Naive B cell (primary cell): ENCODE results near the gene EVA1A. TPM values are rescaled to one million over a fixed set of nuclear protein-coding genes. Genes with fewer than 3 reads are reported as not detected.

ENCODE experiments used
- ATAC-seq, 2 donors: fragments of 150-1000 bp; cut with Tn5 transposase; 2 replicates each; pipeline ENCODE4 v1.10.0; 2021; ENCODE audit warnings: low read depth in 2 of 2, mild to moderate bottlenecking in 2 of 2, moderate library complexity in 2 of 2
- DNase-seq: peaks from one replicate; pipeline ENCODE4 v3.0.0; 2022
- H3K27ac Mint-ChIP-seq, 6 donors: one replicate each; pipeline ENCODE4 v1.8.0; 2020 to 2022; ENCODE audit warnings: mild to moderate bottlenecking in 6 of 6, mixed read lengths in 6 of 6, moderate library complexity in 5 of 6, inconsistent platforms in 2 of 6
- H3K27me3 Mint-ChIP-seq, 3 donors: one replicate each; pipeline ENCODE4 v1.8.0; 2021 to 2022; ENCODE audit warnings: mixed read lengths in 3 of 3, mild to moderate bottlenecking in 1 of 3
- H3K36me3 Mint-ChIP-seq, 2 donors: one replicate each; pipeline ENCODE4 v1.8.0; 2020 to 2022; ENCODE audit warnings: mixed read lengths in 2 of 2, inconsistent platforms in 1 of 2, mild to moderate bottlenecking in 1 of 2
- H3K4me1 Mint-ChIP-seq, 3 donors: one replicate each; pipeline ENCODE4 v1.8.0; 2020 to 2022; ENCODE audit warnings: mixed read lengths in 3 of 3, inconsistent platforms in 1 of 3, mild to moderate bottlenecking in 1 of 3, moderate library complexity in 1 of 3
- H3K4me3 Mint-ChIP-seq, 8 donors: one replicate each; pipeline ENCODE4 v1.8.0; 2020 to 2022; ENCODE audit warnings: mild to moderate bottlenecking in 8 of 8, mixed read lengths in 8 of 8, moderate library complexity in 8 of 8, inconsistent platforms in 2 of 8
- H3K9me3 Mint-ChIP-seq, 7 donors: one replicate each; pipeline ENCODE4 v1.8.0; 2020 to 2022; ENCODE audit warnings: mixed read lengths in 7 of 7, mild to moderate bottlenecking in 5 of 7, inconsistent platforms in 2 of 7, moderate library complexity in 1 of 7
- polyA plus RNA-seq, 6 donors: library from polyadenylated mRNA; unstranded; fragments of 300-500 nt; fragmentation: Illumina TruSeq; gene quantifications; one replicate each; pipeline ENCODE4 v1.2.3, GENCODE V29; 2021; ENCODE audit warnings: low read depth in 6 of 6

EVA1A gene
- polyA plus RNA-seq, 6 donors from 2014 or later = 0.27 TPM; not detected in 5

DNA sequence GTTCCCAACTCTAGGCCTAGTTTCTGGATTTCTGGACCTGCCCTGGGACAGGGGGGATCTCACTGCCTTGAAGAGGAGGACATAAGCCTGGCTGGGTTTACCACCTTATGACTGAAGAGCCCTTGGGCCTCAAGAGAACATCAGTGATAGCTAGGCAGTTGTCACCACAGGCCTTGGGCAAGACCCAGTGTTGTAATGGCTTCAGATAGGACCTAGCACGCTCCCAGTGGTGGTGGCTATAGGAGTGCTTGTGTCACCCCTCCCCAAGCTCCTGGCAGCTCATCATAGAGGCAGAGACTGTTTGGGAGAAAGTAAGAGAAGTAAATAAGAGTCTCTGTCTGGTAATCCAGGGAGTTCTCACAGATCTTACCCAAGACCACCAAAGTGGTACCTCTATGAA lies 19.4 kb upstream of the EVA1A start:
- Mint-ChIP-seq H3K9me3 (peaks cover 2 to 24% (median 6%) of the 10 kb centered on the region in 7 donors), H3K27me3 (peaks cover 24 to 59% (median 27%) of the 10 kb centered on the region in 3 donors), H3K36me3 (peaks cover 0 to 5% of the 10 kb centered on the region in 2 donors), H3K4me3 (no peak overlapping the region), H3K4me1 (no peaks in the 10 kb centered on the region), H3K27ac (no peak overlapping the region)
- DNase-seq (no peak), ATAC-seq (no peak)

DNA sequence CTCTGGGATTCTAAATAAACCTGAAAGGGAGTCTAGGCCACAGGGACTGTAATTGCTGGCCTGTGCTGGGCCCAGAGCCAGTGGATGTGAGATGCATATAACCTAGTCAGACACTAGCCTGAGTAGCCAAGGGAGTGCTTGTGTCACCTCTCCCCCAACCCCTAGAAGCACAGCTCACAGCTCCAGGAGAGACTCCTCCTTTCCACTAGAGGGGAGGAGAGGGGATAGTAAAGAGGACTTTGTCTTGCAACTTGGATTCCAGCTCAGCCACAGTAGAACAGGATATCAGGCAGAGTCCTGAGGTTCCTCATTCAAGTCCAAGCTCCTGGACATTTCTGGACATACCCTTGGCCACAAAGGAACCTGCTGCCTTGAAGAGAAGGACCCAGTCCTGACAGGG lies 18.4 kb upstream of the EVA1A start:
- H3K9me3 Mint-ChIP-seq = peaks cover 3 to 27% (median 12%) of the 10 kb centered on the region in 7 donors
- H3K4me1 Mint-ChIP-seq = no peaks in the 10 kb centered on the region
- H3K36me3 Mint-ChIP-seq = peaks cover 0 to 5% of the 10 kb centered on the region in 2 donors
- no peak overlapping the region for H3K27ac Mint-ChIP-seq
- H3K27me3 Mint-ChIP-seq = peaks cover 21 to 60% (median 27%) of the 10 kb centered on the region in 3 donors
- no peak for DNase-seq
- no peak overlapping the region for H3K4me3 Mint-ChIP-seq
- no peak for ATAC-seq

DNA sequence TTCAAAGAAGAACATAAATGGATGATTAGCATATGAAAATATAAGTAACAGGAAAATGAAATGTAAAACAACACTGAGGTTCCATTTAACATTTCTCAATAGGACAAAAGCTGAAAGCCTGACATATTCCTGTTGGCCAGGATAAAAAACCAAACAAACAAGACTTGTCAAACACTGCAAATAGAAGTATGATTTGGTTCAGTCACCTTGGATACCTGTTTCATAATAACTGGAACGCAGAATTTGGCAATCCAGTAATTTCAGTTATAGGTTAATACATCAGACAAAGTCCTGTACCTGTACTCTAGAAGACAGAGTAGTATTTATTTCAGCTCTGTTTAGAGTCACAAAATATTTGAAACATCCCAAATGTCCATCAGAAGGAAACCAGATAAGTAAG lies 16.5 kb upstream of the EVA1A start:
- H3K36me3 Mint-ChIP-seq = peaks cover 0 to 5% of the 10 kb centered on the region in 2 donors
- H3K4me3 Mint-ChIP-seq = no peak overlapping the region
- no peak for DNase-seq
- peaks cover 26 to 53% (median 30%) of the 10 kb centered on the region in 3 donors for H3K27me3 Mint-ChIP-seq
- H3K9me3 Mint-ChIP-seq = peaks cover 3 to 17% (median 13%) of the 10 kb centered on the region in 7 donors
- H3K27ac Mint-ChIP-seq = no peak overlapping the region
- H3K4me1 Mint-ChIP-seq = no peaks in the 10 kb centered on the region
- ATAC-seq = no peak

DNA sequence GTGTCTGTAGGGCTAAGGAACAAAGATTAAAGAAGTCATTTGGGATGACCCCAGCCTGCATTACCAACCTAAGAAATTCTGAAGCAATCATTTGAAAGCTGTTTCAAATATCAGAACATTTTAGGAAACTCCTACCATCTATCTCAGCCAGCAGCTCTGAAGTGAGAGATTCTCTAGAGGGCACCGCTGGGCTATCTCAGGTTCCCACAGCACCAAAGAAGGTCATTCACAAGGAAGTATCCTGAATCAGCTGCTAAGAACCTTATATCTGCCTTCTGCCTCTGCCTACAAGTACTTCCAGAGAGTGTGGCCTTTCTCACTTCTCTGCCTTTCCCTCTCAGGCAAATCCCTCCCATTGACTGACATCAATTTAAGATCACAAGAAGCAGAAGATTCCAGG lies 13.4 kb upstream of the EVA1A start:
- no peak overlapping the region for H3K4me3 Mint-ChIP-seq
- H3K36me3 Mint-ChIP-seq = peaks cover 0 to 11% of the 10 kb centered on the region in 2 donors
- ATAC-seq (no peak), DNase-seq (no peak)
- H3K4me1 Mint-ChIP-seq = no peaks in the 10 kb centered on the region
- peaks cover 3 to 20% (median 8%) of the 10 kb centered on the region in 7 donors for H3K9me3 Mint-ChIP-seq
- H3K27me3 Mint-ChIP-seq = peaks cover 33 to 55% (median 40%) of the 10 kb centered on the region in 3 donors
- no peak overlapping the region for H3K27ac Mint-ChIP-seq

DNA sequence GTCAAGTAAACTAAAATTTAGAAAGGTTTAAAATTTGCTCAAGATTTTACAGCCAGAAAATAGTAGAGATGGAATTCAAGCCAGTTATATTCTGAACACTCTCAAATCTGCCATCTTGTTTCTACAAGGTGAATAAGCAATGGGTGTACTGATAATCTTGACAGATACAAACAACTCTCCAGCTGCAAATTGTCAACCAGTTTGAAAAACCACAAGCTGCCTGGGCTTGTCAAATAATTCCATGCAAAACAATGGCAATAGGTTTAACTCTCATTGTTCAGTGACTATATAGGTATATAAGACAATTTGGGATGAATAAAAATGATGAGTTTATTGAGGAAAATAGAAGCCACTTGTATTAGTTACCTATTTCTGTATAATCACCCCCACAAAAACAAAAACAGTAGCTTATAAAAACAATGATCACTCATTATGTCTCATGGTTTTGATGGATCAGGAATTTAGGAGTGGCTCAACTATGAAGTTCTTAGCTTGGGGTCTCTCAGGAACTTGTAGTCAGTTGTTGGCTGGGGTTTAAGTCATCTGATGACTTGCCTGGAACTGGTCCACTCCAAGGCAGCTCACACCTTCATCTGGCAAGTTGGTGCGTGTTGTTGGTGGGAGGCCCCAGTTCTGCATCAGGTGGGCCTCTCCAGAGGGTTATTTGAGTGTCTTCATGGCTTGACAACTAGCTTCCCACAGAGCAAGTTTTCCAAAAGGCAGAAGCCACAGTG lies 12.6 kb upstream of the EVA1A start:
- ATAC-seq = no peak
- Mint-ChIP-seq H3K27me3 (peaks cover 40 to 62% (median 41%) of the 10 kb centered on the region in 3 donors), H3K4me3 (no peak overlapping the region)

DNA sequence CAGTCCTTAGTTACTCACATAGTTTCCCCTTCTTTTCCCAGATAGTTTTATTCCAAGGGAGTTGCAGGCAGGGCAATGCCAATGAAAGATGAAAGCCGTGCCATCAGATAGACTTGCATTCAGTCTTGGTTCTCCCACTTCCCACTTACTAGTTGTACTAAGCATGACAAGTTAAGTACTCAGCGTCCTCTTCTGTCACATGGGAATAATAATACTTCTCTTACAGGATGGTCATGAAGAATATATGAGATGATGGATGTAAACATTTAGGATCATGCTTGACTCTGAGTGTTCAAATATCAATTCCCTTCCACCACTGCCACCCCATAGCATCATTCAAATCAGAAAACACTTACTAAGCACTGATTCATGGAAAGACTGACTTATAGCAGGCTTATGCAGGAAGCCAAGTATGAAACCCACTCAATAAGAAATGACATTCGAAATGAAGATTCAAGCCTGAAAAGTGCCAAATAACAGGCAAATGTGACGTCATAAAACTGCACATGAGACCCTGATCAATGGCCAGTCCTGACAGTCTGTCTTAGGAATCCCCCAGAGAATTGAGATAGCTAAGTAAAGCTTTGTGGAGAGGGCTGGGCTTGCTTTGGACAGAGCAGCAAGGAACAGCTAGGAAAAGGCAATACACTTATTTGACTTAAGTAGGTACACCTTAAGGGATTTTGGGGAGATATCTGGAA lies 11.1 kb upstream of the EVA1A start:
- Mint-ChIP-seq H3K27ac (no peak overlapping the region), H3K36me3 (peaks cover 0 to 13% of the 10 kb centered on the region in 2 donors), H3K4me3 (no peak overlapping the region), H3K9me3 (peaks cover 3 to 21% (median 8%) of the 10 kb centered on the region in 7 donors), H3K4me1 (no peaks in the 10 kb centered on the region), H3K27me3 (peaks cover 42 to 62% (median 46%) of the 10 kb centered on the region in 3 donors)
- ATAC-seq (no peak), DNase-seq (no peak)

More for the DNA sequence above, 12.6 kb upstream of the EVA1A start:
- Mint-ChIP-seq H3K36me3 (peaks cover 0 to 13% of the 10 kb centered on the region in 2 donors), H3K9me3 (peaks cover 3 to 21% (median 8%) of the 10 kb centered on the region in 7 donors), H3K4me1 (no peaks in the 10 kb centered on the region), H3K27ac (no peak overlapping the region)
- no peak for DNase-seq

DNA sequence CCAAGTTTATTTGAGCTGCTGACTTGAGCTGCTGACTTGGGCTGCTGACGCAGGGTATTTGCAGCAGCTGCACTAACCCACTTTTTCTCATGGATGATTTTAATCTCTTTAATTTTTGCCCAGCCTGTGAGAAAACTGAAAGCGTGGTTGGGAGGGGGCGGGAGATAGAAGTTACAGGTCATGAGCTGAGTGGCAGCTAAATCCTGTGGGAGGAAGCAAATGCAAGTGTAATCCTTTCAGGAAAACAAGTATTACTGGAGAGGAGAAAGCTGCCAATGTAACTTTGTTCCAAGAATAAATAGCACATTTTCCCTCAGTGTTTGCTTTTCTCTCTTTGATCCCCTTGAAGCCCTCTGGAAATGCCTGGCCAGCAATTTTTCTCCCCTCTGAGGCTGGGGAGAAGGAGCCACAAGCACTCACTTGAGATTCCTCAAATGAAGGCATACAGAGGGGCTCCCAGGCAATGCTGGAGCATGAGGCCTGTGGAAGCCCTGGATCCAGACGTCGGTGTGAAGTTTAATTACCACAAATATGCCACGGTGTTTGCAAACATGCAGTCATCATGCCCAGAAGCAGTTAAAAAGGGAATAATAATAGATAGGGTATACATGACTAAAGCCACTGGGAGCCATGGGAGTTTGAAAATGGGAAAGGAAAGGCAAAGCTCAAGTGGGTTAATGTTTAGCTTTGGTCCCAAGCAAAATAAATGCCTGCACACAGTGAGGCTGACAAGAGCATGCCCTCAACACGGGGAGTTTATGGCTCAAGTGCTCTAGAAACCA lies 10.4 kb upstream of the EVA1A start:
- Mint-ChIP-seq H3K4me1 (no peaks in the 10 kb centered on the region), H3K9me3 (peaks cover 3 to 19% (median 7%) of the 10 kb centered on the region in 7 donors), H3K27ac (no peak overlapping the region), H3K36me3 (peaks cover 0 to 13% of the 10 kb centered on the region in 2 donors), H3K4me3 (no peak overlapping the region), H3K27me3 (peaks cover 43 to 56% (median 43%) of the 10 kb centered on the region in 3 donors)
- ATAC-seq (no peak), DNase-seq (no peak)

DNA sequence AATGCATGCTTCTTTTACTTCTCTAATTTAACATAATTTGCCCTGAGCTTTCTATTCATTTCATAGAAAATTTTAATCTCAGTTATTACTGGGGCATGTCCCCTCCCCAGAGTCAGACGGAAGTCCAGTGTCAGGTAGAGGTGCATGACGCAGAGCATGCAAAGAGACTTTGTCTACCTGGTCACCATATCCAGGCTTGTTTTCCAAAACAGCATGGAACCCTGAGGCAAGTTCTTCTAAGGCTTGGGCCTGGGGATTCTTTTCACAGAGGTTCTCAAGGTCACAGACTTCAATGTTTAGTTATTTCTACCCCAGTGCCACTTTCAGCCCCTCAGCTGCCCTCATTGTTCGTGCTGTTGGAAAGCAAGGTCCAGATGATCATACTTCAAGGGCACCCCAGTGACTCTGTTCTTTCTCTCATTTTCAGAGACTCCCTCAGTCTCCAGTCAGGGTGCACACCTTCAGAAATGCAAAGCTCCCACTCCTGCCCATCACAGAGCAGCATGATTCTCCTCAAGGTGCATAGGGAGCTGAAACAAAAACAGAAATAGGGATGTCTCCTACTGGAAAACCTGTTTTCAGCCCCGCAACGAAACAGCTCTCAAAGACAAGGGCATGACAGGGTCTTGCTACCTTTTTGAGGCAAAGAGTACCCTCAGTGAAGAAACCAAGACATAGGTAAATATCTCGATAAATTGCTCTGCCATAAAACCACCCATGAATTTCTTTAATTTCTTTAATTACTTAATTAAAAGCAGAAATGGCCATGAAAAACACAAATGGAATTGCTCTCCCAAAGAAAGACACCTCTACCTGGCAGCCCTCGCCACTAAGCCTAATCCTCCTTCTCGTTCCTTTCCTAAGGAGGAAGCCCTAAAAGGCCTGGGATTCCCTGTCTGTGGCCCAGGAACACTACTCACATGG lies 9.5 kb upstream of the EVA1A start:
- H3K36me3 Mint-ChIP-seq = peaks cover 0 to 13% of the 10 kb centered on the region in 2 donors
- no peak overlapping the region for H3K27ac Mint-ChIP-seq
- no peak for DNase-seq
- no peaks in the 10 kb centered on the region for H3K4me1 Mint-ChIP-seq
- H3K27me3 Mint-ChIP-seq = peaks cover 45 to 58% (median 51%) of the 10 kb centered on the region in 3 donors
- peaks cover 0 to 17% (median 7%) of the 10 kb centered on the region in 7 donors for H3K9me3 Mint-ChIP-seq
- no peak for ATAC-seq
- no peak overlapping the region for H3K4me3 Mint-ChIP-seq

DNA sequence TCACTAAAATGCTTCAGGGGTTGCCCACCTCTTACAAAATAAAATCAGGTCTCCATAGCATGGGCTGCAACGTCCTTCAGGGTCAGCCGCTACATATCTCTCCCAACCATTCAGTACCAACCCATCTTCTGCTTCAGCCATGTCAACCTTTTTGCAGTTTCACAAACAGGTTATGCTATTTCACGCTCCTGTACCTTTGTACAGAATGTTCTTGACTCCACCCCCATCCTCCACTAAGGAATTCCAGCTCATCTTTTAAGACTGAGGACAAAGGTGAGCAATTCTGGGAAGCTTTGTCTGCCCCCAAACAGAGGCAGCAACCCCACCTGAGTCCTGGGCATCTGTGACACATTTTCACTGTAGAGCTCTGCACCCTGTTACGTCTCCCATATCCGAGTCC lies 8.8 kb upstream of the EVA1A start:
- peaks cover 0 to 13% of the 10 kb centered on the region in 2 donors for H3K36me3 Mint-ChIP-seq
- DNase-seq = no peak
- peaks cover 0 to 10% (median 2%) of the 10 kb centered on the region in 7 donors for H3K9me3 Mint-ChIP-seq
- H3K4me1 Mint-ChIP-seq = no peaks in the 10 kb centered on the region
- H3K27ac Mint-ChIP-seq = no peak overlapping the region
- H3K27me3 Mint-ChIP-seq = peaks cover 45 to 57% (median 51%) of the 10 kb centered on the region in 3 donors
- no peak for ATAC-seq
- no peak overlapping the region for H3K4me3 Mint-ChIP-seq

DNA sequence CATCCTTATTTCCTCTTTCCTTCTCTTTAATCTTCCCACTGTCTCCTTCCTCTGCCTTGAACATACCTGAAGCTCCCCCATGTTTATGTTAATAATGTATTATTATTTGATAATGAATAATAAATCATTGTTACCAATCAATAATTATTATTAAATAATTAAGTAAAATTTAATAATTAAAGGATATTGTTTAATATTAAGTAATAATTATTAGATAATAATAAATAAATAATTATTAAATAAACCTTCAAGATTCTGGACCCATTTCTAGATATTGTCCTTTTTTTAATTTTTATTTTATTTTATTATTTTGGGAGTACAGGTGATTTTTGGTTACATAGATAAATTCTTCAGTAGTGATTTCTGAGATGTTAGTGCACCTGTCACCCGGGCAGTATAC lies 7.4 kb upstream of the EVA1A start:
- Mint-ChIP-seq H3K4me3 (no peak overlapping the region), H3K27me3 (peaks cover 54 to 58% (median 58%) of the 10 kb centered on the region in 3 donors), H3K27ac (no peak overlapping the region), H3K9me3 (peaks cover 0 to 8% (median 2%) of the 10 kb centered on the region in 7 donors), H3K36me3 (peaks cover 0 to 13% of the 10 kb centered on the region in 2 donors), H3K4me1 (no peaks in the 10 kb centered on the region)
- no peak for DNase-seq
- ATAC-seq = no peak

DNA sequence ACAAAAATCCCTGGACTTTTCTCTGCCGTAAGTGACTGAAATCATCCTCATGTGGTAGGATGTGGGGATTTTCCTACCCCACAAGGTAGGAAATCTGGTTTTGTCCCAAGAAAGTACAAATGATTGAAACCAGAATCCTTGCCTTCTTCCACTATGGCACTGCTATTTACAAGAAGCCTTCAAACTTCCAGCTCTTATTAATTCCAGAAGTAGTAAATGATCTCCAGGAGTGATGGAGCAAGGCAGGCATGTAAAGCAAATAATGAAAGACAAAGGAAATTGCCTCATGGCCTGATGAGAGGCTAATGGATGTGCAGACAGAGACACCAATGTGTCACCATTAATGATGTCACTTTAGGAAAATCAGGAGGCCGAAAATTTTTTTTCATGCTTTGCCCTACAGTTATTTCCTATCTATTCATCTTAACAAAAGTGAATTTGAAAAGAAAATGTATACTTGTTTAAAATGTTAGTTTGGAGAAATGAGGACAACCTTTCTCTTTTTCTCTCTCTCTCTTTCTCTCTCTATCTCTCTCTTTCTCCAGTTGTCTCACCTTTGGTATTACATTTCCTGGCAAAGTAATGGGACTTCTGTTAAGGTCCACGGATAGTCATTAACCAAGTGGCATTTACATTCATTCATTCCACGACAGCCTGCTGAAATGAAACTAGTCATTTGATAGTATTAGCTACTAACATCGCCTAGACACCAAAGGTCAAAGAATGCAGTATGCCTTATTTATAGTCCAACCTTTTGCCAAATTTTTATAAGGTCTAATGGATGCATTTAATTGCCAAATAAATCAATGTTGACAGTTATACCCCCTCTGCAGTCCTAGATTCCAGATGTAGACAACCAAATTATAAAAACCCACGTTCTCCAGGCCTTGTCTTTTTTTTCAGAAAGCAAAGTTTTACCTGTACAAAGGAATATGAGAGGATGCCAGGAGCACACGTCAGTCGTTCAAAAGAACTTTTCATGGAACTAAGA lies 5.0 kb upstream of the EVA1A start:
- H3K4me3 Mint-ChIP-seq = no peak overlapping the region
- no peak for DNase-seq
- peaks cover 0 to 13% of the 10 kb centered on the region in 2 donors for H3K36me3 Mint-ChIP-seq
- H3K27ac Mint-ChIP-seq = no peak overlapping the region
- peaks cover 5 to 10% (median 5%) of the 10 kb centered on the region in 3 donors for H3K4me1 Mint-ChIP-seq
- H3K9me3 Mint-ChIP-seq = peaks cover 0 to 8% (median 1%) of the 10 kb centered on the region in 7 donors
- no peak for ATAC-seq
- H3K27me3 Mint-ChIP-seq = peaks cover 52 to 56% (median 55%) of the 10 kb centered on the region in 3 donors
